NAMALWA (cell line): ENCODE measurements around the gene VPS51.

Experiments used
- DNase-seq: peaks from one replicate; pipeline ENCODE4 v3.0.0-alpha.2; 2015; ENCODE audit warnings: low spot score

Gene VPS51

DNA sequence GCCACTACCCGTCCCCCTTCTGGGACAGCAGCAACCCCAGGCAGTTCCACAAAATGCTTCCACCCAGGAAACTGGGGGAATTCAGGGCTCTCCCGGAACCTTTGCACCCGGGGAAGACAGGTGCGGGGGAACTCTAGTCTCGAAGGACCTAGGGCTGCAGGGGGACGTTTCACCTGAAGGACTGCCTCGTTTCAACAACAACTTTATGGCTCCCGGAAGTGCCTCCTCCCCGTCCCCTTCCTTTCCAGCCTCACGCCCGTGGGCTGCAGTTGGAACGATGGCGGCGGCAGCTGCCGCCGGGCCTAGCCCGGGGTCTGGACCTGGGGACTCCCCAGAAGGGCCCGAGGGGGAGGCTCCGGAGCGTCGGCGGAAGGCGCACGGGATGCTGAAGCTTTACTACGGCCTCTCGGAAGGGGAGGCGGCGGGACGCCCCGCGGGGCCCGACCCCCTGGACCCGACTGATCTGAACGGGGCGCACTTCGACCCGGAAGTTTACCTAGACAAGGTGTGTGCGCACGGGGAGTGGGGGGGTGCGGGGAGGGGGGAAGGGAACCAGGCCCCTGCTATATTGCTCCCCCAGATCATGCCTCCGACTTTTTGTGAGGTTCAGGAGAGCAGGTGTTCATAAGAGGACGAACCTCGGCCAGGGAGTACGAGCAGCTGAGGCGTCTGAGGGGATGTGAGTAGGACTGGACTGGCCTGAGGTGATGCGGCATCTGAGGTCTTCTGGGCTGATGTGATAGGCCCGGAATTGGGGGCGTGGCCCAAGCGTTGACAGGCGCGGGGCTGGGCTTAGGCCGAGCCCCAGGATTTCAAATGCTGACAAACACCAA lies at the start of gene VPS51:
Gene VPS51 (plus strand): TSS at position 241 of the 833 bp plus-strand sequence. CDS start 37 bp downstream, at position 278.
- peak; percentile 94 for DNase-seq

DNA sequence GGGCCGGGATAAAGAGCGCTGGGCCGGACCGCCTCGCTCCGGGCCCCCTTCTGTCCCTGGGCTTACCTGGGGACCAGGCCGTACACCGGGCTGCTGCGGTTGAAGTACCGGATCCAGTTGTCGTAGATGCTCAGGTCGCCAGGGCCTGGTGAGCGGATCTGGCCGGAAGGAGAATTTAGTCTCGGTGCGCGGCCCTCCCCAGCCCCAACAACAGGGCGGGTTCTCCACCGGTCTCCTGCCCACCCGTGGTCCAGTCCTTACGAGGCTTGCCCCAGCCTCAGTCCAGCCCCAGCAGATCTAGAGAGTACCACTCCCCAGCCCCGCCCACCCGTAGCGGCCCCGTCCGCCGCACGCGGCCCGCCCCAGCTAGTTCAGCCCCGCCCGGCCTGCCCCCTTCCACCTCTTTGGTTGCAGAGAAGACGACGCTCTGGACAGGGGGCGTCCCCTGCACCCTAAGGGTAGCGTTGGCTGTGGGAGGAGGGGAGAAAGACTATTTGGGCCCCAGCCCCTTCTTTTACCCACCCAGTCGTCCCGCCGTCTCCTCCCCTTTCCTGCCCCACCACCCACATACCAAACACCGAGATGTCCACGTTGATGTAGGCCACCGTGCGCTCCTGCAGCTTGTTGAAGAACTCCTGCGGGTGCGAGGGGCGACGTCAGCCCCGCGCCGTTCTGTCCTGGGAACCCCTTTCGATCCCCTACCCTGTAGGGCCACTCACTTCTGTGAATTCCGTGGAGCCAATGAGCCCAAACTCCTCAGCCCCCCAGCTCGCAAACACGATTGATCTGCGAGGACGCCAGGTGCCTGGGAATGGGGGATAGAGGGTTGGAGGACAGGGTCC lies 48.2 kb upstream of the VPS51 start:
- DNase-seq = no peak

DNA sequence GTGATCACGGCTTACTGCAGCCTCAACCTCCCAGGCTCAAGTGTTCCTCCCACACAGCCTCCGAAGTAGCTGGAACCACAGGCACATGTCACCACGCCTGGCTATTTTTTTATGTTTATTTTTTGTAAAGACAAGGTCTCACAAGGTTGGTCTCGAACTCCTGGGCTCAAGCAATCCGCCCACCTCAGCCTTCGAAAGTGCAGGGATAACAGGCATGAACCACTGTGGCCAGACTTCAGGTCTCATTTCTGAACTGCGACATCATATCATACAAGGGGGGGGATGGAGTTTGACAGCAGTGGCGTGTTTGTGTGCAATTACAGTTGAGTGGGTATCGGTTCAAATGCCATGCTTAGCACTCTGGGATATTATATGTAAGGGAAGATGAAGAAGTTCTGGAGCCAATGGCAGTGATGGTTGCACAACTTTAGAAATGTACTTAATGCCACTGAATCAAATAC lies 44.6 kb upstream of the VPS51 start:
- DNase-seq = no peak

DNA sequence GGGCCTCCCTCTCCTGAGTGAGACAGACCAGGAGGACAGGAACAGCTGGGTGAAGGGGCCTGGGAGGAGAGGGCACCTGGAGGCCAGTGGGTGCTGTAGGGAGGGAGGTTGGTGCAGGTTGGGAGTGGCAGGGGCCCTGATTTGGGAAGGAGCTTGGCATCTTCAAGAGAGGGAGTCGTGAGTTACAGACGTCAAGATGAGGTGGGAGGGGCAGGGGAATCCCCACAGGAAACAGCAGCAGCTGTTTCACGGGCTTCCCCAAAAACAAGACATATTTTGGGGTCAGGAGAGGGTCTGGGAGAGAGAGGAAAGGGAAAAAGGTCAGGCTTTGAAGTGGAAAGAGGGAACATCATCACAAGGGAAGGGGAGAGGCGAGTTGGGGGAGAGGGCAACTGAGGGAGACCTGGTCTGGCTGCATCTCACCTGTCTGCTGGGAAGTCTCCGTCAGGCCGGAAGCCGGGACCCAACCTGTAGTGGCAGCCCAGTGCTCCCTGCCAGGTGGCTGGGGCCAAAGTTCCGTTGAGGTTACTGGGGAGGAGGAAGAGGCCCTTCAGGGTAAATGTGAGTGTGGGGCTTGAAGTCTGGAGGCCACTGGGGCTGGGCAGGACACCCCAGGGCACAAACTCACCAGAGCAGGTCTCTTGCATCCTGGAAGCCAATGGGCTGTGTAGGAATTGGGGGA lies 42.0 kb upstream of the VPS51 start:
- DNase-seq = no peak

DNA sequence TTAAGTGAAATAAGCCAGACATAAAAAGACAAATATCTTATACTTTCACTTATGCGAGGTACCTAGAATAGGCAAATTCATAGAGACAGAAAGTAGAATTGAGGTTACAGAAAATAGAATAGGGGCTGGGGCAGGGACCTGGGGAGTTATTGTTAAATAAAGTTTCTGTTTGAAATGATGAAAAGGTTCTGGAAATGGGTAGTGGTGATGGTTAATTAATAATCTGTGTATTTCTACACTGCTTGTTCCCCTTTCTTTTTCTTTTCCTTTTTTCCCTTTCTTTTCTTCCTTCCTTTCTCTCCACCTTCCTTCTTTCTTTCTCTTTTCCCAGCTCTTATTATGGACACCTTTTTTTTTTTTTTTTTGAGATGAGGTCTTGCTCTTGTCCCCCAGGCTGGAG lies 40.5 kb upstream of the VPS51 start:
- no peak for DNase-seq

DNA sequence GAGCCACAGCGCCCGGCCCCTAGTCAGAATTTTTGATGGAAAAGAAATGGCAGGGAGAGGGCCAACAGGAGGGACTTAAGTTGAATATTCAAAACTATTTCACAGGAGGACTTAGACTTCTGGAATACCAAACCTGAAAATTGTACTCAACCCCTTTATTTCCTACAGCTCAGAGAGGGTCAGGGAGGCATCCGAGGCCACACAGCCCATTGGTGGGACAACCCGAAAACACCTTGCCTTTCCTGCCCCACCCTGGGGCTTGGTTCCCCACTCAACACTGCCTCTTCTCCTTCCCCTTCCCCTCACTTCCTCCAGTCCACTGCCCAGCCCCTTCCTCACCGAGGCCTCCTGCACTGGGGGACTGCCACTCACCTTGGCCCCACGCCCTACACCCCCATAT lies 39.0 kb upstream of the VPS51 start:
- no peak for DNase-seq

DNA sequence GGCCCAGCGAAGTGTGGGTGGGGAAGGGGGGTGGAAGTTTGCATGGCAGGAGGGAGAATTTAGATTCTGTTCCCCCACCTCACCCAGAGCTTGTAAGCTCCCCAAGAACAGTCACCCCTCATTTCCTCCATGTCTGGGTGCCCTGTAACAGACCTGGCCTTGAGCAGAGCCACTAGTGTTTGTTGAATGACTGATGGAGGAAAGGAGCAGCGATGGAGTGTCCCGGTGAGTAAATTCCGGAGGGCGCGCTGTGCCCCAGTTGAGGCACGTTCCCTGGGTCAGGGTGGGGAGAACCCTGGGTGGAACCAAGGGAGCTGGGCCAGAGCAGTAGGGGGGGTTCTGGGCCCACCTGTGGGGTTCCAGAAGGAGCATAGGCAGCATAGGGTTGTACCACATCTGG lies 38.5 kb upstream of the VPS51 start:
- DNase-seq = no peak

DNA sequence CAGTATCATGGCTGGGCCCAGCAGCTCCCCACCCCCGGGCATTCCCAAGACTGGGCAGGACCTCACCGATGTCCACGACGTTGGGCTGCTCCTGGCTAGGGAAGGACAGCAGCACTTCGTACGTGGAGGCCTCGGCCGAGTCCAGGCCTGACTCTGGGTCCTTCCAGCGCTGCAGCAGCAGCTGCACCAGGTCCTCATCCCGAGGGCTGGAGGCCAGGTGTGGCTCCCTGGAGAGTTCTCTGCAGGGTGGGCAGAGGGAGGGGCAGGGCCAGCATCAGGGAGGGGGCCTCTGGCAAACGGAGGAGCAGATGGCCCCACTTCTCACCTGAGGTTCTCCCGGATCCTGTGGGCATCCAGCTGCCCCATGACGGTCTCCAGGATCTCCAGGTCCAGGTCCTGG lies 38.0 kb upstream of the VPS51 start:
- no peak for DNase-seq

DNA sequence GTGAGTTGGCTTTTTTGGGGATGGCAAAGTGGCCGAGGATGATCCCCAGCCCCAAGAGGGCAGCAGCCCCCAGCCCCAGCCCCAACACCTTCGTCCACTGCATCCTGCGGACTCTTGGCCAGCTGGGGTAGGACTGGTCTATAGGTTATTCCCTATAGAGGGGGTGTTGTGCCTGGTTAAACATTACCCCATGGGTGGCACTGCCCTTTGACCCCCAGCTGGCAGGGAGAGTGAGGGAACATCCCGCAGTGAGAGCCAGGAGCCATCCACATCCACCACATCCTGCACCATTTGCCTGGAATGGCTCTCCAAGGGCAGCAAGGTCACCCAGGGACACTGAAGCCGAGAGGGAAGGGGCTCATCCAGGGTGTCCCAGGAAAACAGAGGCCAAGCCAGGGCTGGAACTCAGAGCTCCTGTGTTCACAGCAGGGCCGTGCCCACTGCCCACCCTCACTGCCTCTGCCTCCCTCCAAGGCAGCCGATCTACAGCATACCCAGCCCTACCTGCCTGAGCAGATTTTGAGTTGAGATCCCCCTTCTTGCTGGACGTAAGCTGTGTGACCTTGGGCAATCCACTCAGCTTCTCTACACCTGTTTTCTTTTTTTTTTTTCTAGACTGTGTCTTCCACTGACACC lies 37.5 kb upstream of the VPS51 start, which contains the start of gene NAALADL1:
Gene NAALADL1 (minus strand): TSS at position 135 of the 636 bp plus-strand sequence. CDS start 32 bp downstream, at position 103.
- DNase-seq = no peak

DNA sequence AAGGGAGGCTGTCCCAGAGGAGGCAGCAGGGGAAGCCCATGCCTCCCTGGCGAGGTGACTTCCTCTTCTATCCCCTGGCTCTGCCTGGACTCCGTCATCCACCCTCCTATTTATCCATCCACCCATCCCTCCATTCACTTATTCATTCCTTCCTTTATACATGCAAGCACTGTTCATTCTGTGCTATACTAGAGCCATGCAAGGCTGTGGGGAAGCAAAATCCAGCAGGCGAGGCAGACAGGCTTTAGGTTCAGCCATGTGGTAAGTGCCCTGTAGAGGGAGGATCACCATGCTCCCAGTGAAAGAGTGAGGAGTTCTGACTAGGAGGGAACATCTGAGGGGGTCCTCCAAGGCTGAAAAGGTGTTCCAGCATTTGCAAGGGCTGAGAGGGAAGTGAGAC lies 36.5 kb upstream of the VPS51 start:
- no peak for DNase-seq

DNA sequence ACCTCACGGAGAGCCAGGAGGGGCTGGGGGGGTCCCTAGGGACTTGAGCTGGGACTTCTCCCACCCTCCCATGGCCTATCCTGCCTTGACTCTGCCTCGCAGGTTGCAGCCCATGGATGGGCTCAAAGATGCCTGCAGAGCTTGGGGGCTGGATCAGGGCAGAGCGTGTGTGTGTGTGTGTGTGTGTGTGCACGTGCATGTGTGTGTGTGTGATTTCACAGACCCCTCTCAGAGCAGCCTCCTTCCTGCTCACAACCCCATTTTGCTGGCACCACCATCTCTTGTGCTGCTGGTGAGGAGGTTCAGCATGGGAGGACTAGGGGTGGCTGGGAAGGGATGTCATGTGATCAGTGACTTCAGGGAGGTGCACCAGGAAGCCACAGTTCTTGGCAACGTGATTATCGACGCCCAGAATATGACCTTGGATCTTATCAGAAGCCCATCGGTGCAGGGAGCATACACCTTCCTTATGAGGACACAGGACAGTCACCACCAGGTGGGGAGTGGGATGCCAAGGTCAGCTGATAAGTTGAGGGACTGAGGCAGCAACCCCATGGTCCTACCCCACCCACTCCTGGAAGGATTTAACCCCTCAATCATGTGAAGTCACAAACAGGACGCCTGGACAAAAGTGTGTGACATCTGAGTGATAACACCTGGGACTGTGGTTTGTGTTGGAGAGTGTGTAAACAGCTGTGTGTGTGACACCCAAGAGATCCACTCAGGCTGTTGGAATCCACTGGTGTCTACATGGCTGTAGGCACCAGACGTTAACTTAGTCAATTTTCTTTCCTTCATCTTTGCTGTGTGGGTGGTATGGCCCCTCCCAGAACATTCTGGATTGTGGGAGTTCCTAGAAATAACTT lies 35.8 kb upstream of the VPS51 start:
- no peak for DNase-seq

DNA sequence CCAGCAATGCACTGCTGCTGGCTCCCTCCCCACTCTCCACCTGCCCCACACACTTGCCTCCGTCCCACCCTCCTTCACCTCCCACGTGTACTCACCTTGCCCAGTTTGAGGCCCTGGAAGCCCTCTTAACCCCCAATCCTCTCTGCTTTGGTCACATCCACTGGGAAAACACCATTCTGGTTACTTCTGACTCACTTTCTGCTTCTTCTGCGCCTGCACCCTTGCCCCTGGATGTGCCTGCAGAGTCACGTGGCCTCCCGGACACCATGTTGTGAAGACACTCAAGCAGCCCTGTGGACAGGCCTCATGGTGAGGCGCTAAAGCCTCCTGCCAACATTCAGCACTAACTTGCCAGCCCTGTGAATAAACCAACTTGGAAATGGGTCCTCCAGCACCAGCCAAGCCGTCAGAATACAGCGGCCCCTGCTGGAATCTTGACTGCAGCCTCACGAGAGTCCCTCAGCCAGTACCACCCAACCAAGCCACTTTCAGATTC lies 35.1 kb upstream of the VPS51 start:
- DNase-seq = no peak

DNA sequence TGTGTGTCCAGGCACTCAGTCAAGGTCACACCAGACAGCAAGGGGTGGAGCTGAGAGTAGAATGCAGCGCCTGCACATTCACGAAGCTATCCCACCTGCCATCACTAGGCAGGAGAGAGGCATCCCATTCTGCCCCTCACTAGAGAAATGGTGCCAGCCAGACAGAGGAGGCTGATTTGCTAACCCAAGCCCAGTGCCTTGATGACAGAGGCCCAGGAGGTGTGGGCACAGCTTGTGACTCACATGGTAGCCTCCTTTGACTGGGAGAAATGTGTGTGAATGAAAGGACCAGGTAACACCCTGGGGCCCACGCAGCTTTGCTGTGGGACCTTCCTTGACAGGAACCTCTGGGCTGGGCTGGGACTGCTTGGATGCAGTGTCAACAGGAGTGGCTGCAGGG lies 32.5 kb upstream of the VPS51 start:
- no peak for DNase-seq

DNA sequence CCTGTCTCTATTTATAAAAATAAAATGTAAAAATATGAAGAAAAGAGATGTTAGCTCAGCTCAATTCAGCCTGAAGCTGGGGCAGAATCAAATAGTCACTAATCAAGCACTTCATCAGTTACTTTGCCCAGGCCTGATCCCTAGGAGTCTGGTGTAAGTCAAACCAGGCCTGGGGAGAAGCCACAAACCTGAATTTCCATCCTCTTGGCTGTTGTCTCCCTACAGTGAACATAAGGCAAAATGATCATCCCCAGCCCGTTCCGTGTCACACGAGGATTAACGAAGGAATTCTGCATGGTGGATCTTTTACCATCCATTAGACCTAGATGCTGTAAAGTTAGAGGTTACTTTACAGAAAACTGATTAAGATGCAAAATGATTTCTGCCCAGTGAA lies 31.2 kb upstream of the VPS51 start:
- no peak for DNase-seq

DNA sequence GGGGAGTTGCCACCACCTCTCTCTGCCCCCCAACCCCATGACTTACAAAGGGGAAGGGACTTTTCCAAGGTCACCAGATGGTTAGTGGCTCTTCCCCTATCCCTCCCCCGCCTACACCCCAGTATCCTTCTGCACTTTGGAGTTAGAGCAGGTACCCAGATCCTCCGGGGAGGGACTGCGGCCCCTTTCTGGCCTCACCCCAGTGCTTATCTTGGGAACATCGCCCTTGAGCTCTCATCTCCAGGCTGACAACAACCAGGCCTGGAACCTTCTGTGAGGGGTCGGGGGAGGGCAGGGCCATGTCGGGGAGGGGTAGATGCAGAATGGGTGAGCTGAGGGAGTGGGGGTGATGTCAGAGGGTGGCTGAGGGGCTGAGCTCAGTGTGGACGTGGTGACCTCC lies 30.2 kb upstream of the VPS51 start:
- DNase-seq = no peak

DNA sequence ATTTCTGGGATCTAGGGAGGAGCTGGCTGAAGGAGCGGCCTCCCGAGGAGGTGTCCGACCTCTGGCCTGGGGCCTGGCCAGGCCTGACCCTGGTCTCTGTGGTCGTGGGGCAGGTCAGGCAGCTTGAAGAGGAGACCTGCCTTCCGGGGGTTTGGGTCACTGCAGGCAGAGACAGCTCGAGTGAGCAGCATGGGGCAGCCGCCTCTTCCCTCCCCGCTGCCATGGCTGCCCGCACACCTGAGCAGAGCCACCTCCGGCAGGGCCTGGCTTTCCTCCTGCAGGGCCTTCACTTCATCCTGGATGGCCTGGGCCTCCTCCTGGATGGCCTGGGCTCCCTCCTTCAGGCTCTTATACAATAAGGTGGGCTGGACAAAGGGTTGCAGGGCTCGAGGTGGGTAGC lies 29.7 kb upstream of the VPS51 start:
- no peak for DNase-seq

DNA sequence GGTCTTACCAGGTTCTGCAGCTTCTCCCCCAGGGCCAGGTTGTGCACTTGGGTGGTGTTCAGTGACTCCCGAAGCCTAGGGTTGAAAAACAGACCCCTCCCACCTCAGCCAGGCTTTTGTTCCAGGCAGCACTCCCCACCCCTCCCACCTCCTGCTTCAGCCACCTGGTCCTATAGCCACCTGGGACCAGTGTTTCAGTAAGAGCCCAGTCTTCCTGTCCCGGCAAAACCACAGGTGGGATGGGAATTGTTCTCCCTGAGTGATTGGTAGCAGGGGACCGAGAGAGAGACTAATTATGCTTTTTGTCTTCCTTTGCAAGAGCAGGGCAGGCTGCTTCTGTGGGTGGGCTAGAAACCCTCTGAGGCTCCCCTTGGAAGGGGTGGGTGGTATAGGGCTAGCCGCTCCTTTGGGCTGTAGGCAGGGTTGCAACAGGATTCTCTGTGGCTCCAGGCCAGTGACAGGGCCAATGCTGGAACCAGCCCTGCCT lies 29.2 kb upstream of the VPS51 start:
- no peak for DNase-seq

DNA sequence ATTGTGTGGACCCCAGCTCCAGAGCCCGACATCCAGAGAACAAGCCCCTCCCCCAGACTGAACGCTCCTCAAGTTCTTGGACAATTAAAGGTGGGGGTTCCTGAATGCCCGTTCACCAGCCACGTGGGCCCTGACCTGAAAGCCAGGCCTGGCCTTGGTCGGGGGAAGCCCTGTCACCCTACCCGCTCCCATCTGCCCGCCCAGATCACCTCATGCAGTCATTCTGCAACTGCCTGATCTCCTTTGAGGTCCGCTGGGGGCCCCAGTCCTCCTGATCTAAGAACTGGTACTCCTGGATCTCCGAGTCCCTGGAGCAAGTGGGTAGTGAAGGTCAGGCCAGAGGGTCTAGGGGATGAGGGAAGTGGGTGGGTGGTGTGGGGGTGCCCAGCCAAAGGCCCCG lies 28.6 kb upstream of the VPS51 start:
- no peak for DNase-seq

DNA sequence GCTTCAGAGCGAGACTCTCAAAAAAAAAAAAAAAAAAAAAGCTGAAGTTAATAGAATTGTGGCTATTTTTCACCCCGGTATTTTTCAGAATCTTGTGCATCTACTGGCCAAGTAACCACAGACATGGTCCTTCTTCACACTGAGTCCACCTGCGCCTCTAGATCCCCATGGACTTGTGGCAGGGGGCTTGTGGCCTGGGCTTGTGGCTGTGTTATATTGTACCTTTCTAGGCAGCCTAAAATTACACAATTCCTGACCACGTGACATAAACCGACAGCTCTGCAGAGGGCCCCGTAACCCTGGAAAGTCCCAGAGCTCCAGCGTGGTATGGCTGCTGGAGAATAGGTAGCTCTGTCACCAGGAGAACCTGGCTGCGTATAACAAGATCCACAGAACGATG lies 26.8 kb upstream of the VPS51 start:
- DNase-seq = no peak

DNA sequence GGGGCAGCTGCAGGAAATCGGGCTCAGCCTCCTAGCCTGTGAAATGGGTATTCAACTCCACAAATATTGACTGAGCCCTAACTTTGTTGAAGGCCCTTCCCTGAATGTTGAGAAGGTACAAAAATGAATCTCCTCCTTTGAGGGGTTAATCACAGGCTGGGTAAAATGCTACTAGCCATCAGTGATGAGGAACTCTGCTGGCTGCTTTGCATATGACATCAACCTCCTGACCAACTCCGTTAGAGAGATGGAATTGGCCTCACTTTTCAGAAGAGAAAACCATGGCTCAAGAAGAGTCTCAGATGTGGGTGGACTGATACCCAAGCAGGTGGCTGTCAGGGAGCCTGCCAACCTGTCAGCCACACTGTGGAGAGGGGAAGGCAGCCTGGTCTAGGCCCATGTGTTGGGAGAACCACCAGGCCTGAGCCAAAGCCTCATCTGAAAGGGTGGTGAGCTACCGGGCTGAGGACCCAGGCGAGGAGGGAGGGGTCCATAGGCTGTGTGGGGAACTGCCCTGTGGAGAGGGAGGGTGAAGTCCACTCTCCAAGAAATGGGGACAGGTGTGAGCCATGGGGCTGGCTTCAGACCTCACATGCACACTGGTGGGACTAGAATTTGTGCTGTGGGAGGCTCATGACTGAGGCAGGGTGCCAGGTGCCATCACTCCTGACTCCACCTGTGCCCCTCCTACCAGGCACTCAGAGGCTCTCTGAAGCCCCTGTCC lies 23.9 kb upstream of the VPS51 start:
- DNase-seq = peak; percentile 39
